Ishikawa (cell line): ENCODE data around the gene B4GALT5.

Experiments
- CEBPB ChIP-seq: IDR thresholded peaks from 2 replicates; pipeline ENCODE4 v1.6.1; 2012
- CREB1 ChIP-seq: IDR thresholded peaks from 2 replicates; pipeline ENCODE4 v1.6.1; 2012; ENCODE audit warnings: low read depth
- EGR1 ChIP-seq: IDR thresholded peaks from 2 replicates; pipeline ENCODE4 v1.6.1; 2012
- EP300 ChIP-seq: IDR thresholded peaks from 2 replicates; pipeline ENCODE4 v1.6.1; 2012; ENCODE audit warnings: borderline replicate concordance
- FOXM1 ChIP-seq: IDR thresholded peaks from 2 replicates; pipeline ENCODE4 v1.6.1; 2012; ENCODE audit warnings: low read depth, borderline replicate concordance
- NFIC ChIP-seq: IDR thresholded peaks from 2 replicates; pipeline ENCODE4 v1.6.1; 2012
- RAD21 ChIP-seq: IDR thresholded peaks from 2 replicates; pipeline ENCODE4 v1.6.1; 2012; ENCODE audit warnings: low read depth
- TAF1 ChIP-seq: IDR thresholded peaks from 2 replicates; pipeline ENCODE4 v1.6.1; 2012; ENCODE audit warnings: low read depth, mild to moderate bottlenecking
- TCF12 ChIP-seq: IDR thresholded peaks from 2 replicates; pipeline ENCODE4 v1.6.1; 2012; ENCODE audit warnings: low read depth
- TEAD4 ChIP-seq: IDR thresholded peaks from 2 replicates; pipeline ENCODE4 v1.6.1; 2012
- YY1 ChIP-seq: IDR thresholded peaks from 2 replicates; pipeline ENCODE4 v1.6.1; 2012; ENCODE audit warnings: low read depth
- ZBTB7A ChIP-seq: IDR thresholded peaks from 2 replicates; pipeline ENCODE4 v1.6.1; 2012; ENCODE audit warnings: low read depth
- TF ChIP-seq, protein P1 (sequence below): IDR thresholded peaks from 2 replicates; pipeline ENCODE4 v1.6.1; 2012; ENCODE audit warnings: low read depth, mild to moderate bottlenecking
- TF ChIP-seq, protein P2 (sequence below): IDR thresholded peaks from 2 replicates; pipeline ENCODE4 v1.6.1; 2012

The B4GALT5 gene

GRCh38 chr20:49751397-49751736 is 37.7 kb upstream of the B4GALT5 start:
- no peak for TF ChIP-seq YY1
- TF ChIP-seq TEAD4, result no peak
- TF ChIP-seq, protein P1, sequence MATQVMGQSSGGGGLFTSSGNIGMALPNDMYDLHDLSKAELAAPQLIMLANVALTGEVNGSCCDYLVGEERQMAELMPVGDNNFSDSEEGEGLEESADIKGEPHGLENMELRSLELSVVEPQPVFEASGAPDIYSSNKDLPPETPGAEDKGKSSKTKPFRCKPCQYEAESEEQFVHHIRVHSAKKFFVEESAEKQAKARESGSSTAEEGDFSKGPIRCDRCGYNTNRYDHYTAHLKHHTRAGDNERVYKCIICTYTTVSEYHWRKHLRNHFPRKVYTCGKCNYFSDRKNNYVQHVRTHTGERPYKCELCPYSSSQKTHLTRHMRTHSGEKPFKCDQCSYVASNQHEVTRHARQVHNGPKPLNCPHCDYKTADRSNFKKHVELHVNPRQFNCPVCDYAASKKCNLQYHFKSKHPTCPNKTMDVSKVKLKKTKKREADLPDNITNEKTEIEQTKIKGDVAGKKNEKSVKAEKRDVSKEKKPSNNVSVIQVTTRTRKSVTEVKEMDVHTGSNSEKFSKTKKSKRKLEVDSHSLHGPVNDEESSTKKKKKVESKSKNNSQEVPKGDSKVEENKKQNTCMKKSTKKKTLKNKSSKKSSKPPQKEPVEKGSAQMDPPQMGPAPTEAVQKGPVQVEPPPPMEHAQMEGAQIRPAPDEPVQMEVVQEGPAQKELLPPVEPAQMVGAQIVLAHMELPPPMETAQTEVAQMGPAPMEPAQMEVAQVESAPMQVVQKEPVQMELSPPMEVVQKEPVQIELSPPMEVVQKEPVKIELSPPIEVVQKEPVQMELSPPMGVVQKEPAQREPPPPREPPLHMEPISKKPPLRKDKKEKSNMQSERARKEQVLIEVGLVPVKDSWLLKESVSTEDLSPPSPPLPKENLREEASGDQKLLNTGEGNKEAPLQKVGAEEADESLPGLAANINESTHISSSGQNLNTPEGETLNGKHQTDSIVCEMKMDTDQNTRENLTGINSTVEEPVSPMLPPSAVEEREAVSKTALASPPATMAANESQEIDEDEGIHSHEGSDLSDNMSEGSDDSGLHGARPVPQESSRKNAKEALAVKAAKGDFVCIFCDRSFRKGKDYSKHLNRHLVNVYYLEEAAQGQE, result no peak
- no peak for TF ChIP-seq RAD21

- TF ChIP-seq, protein P2, sequence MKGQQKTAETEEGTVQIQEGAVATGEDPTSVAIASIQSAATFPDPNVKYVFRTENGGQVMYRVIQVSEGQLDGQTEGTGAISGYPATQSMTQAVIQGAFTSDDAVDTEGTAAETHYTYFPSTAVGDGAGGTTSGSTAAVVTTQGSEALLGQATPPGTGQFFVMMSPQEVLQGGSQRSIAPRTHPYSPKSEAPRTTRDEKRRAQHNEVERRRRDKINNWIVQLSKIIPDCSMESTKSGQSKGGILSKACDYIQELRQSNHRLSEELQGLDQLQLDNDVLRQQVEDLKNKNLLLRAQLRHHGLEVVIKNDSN, result peak; percentile 46
- no peak for TF ChIP-seq ZBTB7A
Observed at GRCh38 chr20:49750611-49751396, 37.1 kb upstream of the B4GALT5 start.

GRCh38 chr20:49749625-49750024 is 35.9 kb upstream of the B4GALT5 start:
- TF ChIP-seq CEBPB, result no peak
- no peak for TF ChIP-seq RAD21
- no peak for TF ChIP-seq EP300
- TF ChIP-seq FOXM1, result no peak
- no peak for TF ChIP-seq TAF1

GRCh38 chr20:49748525-49748838 is 34.8 kb upstream of the B4GALT5 start:
- TF ChIP-seq TEAD4 (no peak), CEBPB (no peak), TAF1 (no peak), YY1 (no peak), NFIC (no peak)
- TF ChIP-seq, protein P1, result no peak

DNA sequence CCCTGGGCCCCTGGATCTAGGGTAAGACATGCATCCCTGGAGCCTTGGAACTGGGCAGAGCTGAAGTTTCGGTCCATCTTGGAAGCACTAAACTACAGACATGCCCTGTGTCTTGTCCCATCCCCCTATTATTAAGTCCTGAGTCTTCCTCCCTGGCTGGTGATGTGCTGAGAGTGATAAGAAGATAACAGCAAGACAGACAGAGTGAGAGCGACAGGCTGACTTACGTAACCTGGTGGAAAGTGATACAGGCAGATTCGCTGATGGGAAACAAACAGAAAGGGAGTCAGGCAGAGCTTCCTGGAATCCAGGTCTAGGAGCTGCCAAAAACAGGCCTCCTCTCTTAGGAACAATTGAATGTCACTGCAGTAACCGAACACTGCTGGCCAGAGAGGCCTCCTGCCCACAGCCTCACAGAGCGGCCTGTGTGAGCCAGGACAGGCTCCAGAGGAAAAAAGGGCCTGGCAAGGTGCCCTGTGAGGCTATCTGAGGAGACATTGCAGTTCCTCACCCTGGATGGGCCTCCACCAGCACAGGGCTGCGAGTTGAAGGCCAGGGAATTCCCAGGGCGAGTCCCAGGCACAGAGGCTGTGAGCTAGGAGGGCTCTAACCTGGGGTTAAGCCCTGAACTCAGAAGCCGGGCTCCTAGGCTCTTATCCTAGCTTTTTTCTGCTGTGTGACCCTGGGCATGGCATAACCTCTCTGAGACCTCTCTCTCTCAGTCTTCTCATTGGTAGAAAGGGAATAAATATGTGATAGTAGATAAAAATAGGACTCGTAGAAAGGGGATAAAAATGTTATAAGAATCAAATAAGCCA is 34.2 kb upstream of the B4GALT5 start:
- TF ChIP-seq EP300 (no peak), TAF1 (no peak), NFIC (peak; percentile 44; the same call in 1 of the 2 replicates), EGR1 (no peak)
- TF ChIP-seq, protein P2, result no peak

DNA sequence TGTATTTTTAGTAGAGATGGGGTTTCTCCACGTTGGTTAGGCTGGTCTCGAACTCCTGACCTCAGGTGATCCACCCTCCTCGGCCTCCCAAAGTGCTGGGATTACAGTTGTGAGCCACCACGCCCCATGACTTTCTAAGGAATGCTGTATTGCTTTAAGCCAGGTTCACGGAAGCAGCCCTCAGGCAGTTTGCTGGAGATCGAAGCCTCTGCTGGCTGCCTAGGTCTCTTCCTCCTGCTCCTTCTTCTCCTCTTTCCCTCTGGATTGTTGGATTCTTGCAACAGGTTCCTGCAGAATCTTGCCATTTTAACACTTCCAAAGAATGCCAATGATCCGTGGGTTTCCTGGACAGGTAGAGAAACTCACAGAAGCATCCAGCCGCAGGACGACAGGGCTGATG is 29.3 kb upstream of the B4GALT5 start:
- no peak for TF ChIP-seq CREB1
- TF ChIP-seq EP300, result no peak
- TF ChIP-seq TCF12, result no peak
- TF ChIP-seq, protein P1, result no peak
- TF ChIP-seq CEBPB, result no peak
- TF ChIP-seq NFIC, result no peak
- TF ChIP-seq TAF1, result no peak
- no peak for TF ChIP-seq ZBTB7A
- TF ChIP-seq FOXM1, result no peak
- no peak for TF ChIP-seq TEAD4
- no peak for TF ChIP-seq RAD21
